GM19468 (cell line): Measurements from ENCODE around the gene ARHGEF3.
A peak's percentile ranks its signal among the peaks of the same experiment; 100 is the strongest.
"Not testable (repeated sequence)": the region's sequence is repeated elsewhere in the genome, so short reads cannot be mapped to it uniquely, and the experiment has no call there.

ENCODE experiments used
- ATAC-seq: cut with Tn5 transposase; IDR thresholded peaks from one replicate; pipeline ENCODE4 v1.9.1; 2021; ENCODE audit warnings: mild to moderate bottlenecking, moderate library complexity, moderate number of reproducible peaks; ENCODE audit not compliant: unreplicated experiment; ENCODE audit errors: extremely low read depth

ARHGEF3 gene

GRCh38 chr3:56775838-56776555, 25.8 kb downstream of the ARHGEF3 start:
- no peak for ATAC-seq

DNA sequence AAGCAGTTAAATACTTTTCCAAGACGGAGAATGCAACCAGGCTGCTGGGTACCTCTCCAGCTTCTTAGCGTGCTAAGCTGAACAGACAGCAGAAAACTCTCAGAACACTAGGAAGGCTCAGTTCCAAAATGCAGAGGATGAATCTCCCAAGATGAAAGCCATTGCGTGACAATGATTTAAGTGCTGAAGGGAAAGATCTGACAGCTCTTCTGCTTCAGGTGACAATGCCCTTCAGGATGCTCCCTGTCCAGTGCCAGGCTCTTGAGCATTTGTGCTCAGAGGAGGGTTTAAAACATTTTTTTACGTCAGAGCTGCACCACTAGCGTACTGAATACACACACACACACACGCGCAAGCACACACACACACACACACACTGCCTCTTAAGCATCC, 26.3 kb downstream of the ARHGEF3 start:
- ATAC-seq, result no peak

- ATAC-seq, result no peak
Observed at GRCh38 chr3:56773986-56774385, 27.8 kb downstream of the ARHGEF3 start.

DNA sequence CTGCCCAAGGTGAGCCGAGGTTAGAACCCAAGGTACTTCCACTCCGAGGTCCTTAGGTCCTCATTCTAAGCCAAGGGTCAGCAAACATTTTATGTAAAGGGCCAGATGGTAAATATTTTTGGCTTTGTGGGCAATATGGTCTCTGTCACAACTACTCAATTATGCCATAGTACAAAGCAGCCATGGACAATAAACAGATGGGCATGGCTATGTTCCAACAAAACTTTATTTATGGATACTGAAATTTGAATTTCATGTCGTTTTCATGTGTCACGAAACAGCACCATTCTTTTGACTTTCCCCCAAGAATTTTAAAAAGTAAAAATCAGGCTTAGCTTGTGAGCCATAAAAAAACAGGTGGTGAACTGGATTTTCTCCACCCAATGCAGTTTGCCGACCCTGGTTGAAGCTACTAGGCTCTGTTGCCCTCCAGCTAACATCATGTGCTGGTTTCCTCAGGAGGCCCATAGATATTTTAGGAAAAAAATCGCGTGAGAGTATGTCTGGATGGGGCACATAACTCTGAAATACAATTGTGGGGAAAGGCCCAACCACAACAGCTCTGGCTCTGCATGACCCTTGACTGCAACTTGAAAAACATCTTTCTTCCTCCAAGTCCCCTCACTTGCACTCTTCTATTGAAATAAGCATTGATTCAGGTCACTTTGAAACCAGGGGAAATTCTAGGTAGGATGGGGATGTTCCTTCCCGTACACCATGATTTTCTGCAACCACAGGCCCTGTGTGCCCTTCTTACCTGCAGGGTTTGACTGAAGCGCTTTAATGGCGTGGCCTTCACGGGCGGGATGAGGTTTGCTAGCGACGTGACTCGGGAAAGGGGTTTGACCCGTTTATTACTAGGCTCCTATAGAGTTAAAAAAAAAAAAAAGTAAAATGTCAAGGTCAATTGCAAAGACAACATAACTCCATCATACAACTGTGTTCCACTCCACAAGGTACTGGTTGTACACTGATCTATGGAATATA, 28.5 kb downstream of the ARHGEF3 start:
- ATAC-seq, result no peak

GRCh38 chr3:56771376-56771775, 30.4 kb downstream of the ARHGEF3 start:
- no peak for ATAC-seq

DNA sequence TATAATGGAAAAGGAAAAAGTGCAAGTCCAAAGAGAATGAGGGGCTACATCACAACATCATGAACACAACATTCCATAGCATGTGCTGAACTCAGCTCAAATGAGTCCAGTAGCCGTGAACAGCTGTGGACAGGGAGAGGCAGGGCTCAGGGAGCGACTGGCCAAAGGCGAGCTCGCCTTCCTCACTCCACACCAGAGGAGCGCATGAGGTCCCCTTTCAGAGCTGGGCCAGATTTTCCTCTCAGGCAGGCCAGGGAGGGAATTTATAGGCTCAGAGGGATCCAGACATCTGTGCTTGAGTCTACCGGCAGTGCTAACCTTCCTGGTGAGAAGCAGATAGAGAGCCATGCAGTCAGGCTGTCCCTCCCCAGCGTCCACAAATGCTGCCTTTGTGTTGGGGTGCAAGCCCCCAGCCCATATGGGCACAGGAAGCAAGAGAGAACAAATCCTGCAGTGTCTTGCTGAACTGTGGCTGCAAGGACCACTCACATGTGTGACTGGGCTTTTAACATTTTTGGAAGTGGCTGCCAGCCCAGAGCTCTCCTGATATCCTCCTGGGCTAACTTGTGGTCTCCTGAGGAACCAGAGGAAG, 32.5 kb downstream of the ARHGEF3 start:
- ATAC-seq, result no peak

DNA sequence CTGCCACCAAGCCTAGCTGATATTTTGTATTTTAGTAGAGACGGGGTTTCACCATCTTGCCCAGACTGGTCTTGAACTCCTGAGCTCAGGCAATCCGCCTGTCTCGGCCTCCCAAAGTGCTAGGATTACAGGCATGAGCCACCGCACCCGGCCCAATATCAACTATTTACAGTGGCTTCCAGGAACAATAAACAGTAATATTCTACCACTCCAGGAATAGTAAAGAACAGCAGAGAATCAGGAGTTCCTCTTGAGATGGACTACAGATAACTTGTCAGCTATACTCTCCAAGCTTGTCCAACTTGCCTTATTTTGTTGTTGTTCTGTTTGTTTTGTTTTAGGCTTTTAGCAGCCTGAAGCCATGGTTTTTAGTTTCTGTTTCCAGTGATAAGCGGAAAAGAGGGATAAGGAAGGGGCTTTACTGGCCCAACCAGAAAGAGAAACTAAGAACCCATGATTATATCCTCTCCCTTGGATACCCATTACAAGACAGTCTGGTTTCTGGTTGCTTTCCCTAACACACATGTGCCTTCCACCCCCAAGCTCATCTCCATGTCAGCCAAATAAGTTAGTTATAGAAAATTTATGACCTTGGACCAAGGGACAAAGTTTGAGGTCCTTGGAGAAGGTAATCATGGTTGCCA, 36.7 kb downstream of the ARHGEF3 start:
- no peak for ATAC-seq

DNA sequence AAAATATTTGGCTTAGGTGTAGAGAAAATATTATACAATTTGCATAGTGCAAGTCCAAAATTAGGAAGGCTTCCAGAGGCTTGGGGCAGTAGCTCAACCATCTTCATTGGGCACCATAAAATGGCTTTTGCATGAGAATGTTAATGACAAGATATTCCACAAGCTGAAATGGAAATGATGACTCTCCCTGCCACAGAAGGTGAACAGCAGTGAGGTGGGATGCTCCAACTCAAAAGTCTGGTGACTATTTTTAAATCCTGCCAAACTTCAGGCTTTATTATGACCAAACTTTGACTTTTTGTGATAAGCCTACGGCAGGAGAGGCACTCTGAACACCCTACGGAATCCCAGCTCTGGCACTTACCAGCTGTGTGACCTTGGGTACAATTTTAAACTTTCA, 37.6 kb downstream of the ARHGEF3 start:
- no peak for ATAC-seq

GRCh38 chr3:56763233-56763632, 38.5 kb downstream of the ARHGEF3 start:
- ATAC-seq, result no peak

- no peak for ATAC-seq
Observed at GRCh38 chr3:56762718-56763117, 39.0 kb downstream of the ARHGEF3 start.

- ATAC-seq, result no peak
Observed at GRCh38 chr3:56761887-56762651, 39.7 kb downstream of the ARHGEF3 start.

DNA sequence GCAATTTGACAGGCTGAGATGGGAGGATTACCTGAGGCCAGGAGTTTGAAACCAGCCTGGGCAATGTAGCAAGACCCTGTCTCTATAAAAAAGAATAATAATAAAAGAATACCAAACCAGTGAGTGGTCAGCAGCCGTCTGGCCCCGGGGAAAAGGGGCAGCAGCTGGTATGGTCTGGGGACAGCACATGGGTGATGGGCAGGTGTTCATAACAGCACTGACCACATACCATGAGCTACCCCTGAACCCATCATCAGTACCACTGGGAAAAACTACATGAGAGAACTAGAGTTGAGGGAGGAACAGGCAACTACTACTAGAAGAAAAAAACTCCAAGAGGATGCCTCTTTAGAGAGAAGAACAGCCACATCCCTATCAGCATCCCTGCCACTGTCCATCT, 40.7 kb downstream of the ARHGEF3 start:
- no peak for ATAC-seq

DNA sequence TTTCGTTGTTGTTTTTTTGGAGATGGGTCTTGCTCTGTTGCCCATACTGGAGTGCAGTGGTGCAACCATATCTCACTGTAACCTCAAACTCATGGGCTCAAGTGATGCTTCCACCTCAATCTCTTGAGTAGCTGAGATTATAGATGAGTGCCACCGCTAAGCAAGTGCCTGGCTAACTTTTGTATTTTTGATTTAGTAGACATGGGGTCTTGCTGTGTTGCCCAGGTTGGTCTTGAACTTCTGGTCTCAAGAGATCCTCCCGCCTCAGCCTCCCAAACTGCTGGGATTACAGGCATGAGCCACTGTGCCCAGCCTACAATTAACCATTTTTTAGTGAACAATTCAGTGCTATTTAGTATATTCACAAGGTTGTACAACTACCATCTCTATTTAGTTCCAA, 42.2 kb downstream of the ARHGEF3 start:
- ATAC-seq, result no peak

DNA sequence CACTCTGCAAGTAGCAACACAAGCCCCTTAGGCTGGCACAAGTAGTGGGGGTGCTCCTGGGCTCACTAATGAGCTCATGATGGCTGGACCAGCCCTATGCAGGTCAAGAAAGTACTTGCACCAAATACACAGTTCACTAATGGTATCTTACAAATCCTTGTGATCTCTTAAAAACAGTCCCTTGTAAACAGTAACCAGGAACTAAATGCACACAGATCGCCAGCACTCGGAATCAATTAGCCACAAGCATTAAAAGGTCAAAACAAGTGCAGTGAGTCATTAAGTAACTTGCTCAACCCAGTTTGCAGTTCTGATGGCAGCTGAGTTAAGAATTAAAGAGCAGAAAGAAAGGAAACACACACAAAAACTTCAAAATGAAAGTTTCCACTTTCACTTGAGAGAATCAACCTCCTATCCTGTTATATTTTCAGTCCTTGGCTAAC, 43.2 kb downstream of the ARHGEF3 start:
- peak; percentile 53 for ATAC-seq

DNA sequence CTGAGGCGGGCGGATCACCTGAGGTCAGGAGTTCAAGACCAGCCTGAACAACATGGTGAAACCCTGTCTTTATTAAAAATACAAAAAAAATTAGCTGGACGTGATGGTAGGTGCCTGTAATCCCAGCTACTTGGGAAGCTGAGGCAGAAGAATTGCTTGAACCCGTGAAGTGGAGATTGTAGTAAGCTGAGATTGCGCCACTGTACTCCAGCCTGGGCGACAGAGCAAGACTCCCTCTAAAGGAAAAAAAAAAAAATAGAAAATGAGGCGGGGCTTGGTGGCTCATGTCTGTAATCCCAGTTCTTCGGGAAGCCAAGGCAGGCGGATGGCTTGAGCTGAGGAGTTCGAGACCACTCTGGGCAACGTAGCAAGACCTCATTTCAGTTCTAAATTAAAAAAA, 43.7 kb downstream of the ARHGEF3 start:
- not testable (repeated sequence) for ATAC-seq

- ATAC-seq, result no peak
Observed at GRCh38 chr3:56754741-56755417, 46.9 kb downstream of the ARHGEF3 start.

DNA sequence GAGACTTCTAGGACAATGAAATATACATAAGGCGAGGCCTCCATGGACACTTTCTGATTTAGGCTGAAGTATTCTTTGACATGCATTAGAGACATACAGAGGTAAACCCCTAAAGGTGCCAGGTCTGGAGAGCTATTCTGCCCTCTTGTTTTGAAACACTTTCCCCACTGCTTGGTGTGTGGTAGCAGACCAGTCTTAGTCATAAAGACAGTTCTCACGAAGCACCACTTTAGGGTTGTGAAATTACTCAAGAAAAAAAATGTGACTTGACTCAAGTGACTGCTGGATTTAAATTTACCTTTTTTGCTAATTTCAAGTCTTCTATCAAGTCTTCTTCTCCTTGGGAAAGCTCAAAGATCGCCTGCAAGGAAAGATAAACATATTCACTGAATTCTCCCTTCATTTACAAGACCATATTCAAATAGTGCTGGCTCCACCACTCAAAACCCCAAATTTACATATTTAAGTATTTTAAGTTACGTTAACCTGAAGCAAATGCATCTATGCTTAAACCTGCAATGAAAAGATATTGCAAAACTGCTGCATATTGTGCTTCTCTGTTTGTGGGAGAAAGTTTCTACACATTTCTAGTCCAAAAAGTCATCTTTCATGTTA, 48.4 kb downstream of the ARHGEF3 start:
- ATAC-seq, result peak; percentile 80

DNA sequence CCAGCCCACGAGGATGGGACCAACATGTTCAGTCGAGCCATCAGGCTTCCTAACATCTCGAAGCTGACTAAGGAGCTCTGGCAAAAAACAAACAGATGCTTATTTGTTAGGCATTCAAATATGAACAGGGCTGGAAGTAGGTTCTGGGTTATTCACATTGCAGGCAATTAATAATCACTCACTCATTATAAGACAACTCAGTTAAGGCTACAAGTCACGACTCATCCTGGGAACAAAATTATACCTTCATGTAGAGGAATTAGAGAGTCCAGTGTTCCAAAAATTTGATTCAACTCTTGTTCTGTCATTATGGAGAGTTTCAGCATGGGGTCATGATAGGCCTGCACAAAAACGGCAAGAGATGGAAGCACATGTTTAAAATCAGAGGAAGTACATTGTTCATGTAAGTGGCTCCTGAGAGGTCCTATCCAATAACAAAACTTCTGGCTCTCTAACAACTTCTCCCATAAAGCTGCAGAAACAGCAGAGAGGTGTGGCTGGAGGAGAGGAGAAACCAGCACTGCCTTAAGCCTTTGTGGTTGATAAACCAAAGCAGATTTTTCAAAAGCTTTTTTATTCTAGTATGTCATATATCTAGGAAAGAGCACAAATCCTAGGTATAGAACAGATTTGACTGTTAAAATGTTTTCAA, 50.6 kb downstream of the ARHGEF3 start:
- ATAC-seq, result no peak
